Fibroblast of skin of right biceps (primary cell): Measurements from ENCODE around the gene ADGRG7.

Experiments
- DNase-seq: peaks from one replicate; pipeline ENCODE4 v3.0.0-alpha.2; 2013

Gene ADGRG7

DNA sequence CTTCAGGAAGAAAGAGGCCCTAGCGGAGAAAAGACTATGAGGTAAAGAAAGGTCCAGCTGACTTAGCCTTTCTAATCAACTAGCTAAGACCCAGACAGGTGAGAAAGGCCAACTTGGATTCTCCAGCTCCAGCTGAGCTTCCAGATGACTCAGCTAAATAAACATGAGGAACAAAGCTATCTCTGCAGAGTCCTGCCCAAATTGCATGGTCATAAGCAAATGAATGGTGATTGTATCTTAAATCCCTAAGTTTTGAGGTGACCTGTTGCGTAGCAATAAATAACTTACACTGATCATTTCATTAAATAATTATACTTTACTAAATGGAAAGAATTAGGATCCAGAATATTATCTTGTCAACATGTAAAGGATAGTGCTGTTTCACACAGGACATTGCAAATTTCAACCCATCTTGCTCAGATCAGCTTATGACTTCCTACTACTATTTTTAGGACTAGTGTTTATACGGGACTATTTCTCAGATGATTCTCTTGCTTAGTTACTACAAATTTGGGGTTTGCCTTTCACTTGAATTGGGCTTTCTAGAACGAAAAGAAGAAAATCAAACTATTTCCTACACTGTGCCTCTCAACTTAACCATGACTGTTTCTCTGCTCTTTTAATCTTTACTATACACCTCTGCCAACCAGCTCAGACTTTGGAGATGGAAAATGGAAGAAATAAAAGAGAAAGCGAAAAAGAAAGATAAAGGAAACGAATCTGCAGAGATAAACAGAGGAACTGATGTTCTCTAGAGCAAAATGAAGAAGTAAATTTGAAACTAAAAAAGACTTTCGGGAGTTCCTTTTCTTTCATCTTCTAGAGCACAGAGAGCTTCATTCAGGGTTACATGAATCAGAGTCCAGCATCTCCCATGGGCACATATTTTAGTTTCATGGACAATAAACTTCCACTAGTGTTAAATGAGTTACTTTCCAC is 6.6 kb upstream of the ADGRG7 start:
- DNase-seq = peak; percentile 20

DNA sequence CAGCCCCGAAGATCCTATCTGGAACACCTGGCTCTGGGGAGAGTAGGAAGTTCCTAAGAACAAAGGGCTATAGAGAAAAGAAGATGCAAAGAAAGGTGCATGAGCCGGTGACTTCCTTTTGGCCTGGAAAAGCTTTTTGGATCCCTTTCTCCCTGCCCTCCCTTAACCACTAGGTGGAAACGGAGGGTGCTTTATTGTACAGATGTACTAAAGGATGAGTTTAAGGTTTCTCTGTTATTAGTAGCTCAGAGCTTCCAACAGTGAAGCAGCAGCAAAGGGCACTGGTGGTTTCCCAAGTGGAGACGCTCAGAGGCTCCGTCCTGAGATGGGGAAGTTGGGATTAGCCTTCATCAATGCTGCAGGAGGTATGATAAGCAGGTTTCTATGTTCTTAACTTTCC is 5.9 kb upstream of the ADGRG7 start:
- peak; percentile 35 for DNase-seq

DNA sequence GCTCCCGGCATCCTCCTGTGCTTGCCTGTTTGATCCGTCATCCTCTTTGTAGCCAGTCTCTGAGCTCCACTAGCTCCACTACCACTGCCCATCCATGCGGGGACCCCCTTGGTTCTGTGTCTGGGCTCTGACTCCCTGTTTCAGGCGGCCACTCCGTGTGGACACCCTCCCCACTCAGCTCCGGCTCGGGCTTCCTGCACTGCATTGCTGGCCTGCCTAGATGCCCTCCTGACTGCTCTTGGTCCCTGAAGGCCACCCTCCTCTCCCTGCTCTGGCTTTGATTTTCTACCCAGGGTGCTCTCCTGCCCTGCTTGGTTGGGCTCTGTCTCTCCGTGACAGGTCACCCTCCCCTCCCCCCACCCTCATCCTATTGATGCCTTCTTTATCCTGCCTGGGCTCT is 4.0 kb upstream of the ADGRG7 start:
- DNase-seq = no peak

DNA sequence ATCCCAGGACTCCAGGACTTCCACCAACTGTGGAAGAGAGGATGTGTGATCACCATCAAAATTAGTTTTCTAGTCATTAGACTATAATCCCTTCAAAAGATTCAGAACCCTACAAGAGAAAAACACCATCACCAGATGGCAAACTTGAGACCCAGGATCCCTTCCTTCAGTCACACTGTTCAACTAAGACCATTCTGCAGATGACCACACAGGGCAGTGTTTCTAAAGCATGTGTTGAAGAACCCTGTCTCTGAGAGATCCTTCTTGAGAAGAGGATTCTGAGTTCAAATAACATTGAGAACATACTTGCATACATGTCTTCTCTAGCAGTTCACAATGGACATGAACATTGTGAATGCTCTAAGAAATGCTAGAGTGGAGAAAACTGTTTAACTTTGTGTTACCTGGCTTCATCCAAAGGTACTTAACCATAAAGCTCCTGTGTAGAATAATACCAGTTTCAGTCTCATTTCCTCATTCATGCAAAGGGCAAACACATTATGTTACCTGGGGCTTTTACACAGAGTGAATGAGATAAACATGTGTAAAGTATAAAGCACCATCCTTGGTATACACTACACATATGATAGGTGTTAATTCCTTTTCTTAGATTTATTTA is 2.4 kb upstream of the ADGRG7 start:
- DNase-seq = no peak

DNA sequence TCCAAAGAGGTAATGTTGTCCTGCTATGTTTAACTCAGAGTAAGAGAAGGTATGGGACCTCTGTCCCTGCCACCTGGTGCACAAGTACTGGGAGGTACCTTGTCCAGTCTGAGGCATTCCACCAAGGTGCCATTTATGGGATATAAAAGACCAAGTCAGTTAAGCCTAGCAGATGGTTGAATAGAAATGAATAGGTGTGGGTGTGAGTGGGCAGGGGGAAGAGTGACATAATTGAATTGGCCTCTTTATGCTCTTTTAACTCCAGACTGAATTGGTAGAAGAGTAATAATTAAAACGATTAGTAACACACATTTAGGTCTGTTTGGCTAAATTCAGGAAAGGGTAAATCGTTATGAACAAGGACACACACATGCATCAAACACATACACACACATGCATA is 562 bp downstream of the ADGRG7 start:
- no peak for DNase-seq

DNA sequence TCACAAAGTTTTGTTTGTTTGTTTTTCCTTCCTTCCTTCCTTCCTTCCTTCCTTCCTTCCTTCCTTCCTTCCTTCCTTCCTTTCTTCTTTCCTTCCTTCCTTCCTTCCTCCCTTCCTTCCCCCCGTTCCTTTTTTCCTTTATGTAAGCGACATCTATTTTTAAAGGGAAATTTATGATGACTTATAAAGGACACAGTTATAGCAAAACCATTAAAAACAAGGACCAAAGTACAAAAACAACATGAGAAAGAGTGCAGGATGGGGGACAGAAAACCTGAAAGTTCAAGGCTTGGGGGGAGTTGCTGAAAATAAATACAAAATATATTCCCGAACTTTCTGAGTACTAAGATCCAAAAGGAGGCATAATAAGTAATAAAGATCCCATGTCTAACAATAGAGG is 1.8 kb downstream of the ADGRG7 start:
- DNase-seq = no peak

DNA sequence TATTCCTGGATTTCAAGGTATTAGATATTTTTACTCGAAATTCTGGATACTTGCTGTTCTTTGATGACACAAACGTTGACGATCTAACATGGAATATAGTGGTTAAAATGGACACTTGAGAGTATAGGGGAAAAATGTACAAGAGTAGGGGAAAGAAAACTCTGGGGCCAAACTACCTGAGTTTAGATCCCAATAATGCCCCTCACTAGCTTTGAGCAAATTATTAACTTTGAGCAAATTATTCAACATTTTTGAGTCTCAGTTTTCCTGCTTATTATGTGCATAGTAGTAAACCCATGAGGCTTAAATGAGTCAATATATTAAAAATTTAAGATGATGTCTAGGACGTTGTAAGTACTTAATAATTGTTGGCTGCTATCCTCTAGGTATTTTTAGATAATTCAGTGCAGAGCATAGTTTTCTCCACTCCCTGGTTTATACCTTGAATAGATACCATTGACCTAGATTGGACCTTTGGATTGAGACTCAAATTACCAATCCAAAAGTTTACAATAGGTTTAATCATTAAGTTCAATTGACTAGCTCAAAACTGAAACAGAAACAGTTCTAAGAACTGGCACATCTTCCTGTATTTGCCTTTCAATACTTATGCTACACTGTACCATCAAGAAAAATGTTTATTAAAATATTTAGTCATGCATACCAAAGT is 4.5 kb downstream of the ADGRG7 start:
- DNase-seq = no peak

DNA sequence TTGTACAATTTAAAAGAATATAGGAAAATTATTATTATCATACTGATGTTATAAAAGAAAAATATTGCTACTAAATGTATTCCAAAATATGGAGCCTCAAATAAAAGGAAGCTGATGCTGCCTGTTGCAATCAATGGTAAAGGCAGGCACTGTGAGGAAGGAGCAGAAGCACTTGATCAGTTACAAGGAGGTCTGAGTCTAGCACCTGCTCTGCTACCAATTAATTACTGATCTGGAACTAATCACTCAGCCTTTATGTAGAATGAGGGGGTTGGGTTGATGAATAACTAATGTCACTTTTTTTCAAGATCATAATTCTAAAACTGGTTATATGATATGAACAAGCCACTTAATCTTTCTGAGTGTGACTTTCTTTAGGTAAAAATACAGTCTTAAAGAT is 5.5 kb downstream of the ADGRG7 start:
- no peak for DNase-seq

DNA sequence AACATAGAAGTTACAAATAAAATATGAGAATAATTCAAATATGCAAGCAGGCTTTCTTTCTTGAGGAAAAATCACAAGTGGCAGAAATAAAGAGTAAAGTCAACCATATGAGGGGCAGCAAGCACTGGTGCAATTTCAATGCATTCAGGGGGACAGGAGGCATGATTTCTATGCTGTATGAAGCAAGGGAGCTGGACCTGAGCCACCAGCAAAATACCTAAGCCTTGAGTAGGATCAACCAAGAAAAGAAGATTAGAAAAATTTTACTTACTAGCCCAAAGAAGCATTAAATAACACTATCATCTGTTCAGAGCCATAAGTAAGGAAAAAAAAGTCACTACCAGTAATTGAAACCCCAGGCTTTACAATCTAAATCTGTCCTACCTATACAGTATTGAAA is 6.3 kb downstream of the ADGRG7 start:
- DNase-seq = peak; percentile 66

DNA sequence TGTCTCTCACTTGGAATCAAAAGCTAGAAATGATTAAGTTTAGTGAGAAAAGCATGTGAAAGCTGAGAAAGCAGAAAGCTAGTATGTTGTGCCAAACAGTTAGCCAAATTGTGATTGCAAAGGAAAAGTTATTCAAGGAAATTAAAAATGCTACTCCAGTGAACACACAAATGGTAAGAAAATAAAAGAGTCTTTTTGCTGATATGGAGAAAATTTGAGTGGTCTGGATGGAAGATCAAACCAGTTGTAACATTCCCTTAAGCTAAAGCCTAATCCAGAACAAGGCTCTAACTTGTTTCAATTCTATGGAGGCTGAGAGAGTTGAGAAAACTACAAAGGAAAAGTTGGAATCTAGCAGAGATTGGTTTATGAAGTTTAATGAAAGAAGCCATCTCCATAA is 11.8 kb downstream of the ADGRG7 start:
- no peak for DNase-seq

DNA sequence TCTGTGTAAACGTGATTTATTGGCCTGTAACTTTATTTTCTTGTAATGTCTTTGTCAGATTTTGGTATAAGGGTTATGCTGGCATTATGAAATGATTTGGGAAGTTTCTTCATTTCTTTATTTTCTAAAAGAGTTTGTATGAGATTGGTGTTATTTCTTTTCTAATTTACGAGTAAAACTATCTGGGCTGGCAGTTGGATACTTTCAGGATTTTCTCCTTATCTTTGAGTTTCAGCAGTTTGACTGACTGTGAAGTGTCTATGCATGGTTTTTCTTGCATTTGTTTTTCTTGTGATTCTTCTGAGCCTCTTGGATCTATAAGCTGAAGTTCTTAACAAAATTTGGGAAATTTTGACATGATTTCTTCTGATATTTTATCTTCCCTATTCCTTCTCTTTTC is 18.1 kb downstream of the ADGRG7 start:
- DNase-seq = no peak

DNA sequence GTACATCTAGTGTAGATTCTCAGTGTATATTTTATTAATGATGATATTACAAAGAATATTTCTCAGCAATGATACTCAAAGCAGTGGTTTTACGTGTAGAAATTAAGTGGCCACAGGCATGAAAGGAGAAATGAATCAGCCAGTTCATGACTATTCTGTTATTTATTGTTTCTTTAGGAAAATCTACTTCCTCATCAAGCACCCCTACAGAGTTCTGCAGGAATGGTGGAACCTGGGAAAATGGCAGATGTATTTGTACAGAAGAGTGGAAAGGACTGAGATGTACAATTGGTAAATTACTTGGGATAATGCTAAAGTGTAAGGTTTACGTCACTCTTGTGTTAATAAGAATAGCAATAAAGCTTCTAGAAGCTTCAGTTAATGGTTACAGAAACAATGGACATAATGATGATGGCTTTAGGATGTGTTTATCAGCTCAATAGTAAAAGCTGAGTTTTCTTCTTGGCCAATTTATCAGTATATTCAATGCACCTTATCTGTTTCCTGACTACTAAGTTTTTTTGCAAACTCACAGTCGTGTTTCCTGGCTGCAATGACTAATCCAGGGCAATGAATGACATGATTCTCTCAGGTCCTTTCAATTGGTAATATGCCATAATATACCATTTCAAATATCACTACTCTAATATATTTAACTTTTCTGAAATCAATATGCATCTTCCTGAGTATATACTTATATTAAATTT is 20.2 kb downstream of the ADGRG7 start:
- DNase-seq = no peak

DNA sequence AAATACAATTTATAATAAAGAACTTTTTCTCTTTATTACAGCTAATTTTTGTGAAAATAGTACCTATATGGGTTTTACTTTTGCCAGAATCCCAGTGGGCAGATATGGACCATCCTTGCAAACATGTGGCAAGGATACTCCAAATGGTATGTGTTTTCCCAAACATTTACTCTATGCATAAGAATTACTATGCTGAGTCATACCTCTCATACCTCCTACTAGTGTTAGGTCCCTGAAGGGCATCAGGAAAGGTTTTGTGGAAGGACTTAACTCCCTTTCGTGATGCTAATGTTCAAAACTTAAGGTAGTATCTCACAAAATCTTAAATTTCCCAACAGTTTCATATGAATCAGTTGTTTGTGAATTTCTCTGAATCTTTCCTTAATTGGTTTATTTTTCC is 21.3 kb downstream of the ADGRG7 start:
- no peak for DNase-seq

DNA sequence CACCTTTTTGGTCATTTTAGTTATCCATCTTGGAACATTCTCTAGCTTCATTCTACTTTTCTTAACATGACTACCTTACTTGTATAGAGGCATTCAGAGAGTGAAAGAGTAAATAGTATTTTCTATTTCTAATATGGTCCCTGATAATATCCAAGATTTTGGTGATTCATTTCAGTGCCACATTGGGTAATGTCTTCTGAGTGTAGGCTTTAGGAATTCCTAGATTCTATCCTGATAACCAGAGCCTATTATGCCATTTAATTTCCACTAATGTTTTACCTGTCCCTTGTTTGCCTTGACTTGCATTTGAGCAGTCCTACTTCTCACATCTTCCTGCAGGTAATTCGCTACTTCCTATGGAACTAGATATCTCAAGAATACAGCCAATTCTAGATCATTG is 21.8 kb downstream of the ADGRG7 start:
- no peak for DNase-seq

DNA sequence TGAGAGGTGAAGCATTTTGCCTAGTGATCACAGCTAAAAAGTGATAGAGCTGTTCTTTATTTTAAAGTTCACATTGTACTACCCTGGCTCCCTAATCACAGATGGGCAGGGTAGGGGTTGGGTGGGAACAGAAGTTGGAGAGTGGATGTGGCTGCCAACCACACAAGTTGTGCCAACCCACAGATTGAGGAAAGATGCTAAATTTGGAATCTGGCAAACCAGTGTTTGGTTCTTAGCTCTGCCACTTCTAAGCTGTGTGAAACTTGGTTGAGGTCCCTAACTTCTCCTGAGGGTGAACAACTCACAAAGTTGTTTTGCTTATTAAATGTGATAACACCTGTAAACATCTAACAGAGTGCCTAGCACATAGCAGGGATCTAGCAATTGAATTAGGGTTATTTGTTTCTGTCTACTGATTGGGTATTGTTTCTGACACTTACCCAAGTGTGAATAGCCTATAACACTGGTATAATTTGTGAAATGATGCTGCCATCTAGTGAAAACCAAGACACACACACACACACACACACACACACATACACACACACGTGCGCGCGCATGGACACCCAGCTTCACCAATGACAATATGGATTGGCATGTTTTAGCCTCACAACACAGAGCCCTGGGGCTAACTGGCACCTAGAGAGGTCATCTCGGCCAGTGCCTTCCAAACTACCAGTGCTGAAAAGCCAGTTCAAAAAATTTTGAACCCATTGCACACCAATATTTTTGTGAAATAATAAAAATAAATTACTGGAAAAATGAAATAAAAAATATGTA is 25.3 kb downstream of the ADGRG7 start:
- peak; percentile 43 for DNase-seq

DNA sequence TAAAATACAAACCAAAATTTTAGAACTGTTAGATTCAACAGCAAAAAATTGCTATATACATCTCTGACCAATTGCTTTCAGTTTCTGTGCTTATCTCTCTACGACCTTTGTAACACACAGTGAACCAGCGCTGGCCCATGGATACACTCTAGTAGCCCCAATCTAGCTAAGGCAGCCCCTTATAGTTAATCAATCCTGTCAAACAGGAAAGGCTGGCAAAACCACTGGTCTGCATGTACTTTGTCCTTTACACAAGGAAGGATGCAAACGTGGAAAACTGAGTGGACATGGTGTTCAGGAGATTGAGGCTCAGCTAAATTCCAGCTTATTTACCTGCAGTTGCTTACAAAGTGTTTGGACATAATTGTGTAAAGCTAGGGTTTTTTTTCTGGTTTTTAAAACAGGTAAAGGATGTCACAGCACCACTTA is 25.9 kb downstream of the ADGRG7 start:
- no peak for DNase-seq

DNA sequence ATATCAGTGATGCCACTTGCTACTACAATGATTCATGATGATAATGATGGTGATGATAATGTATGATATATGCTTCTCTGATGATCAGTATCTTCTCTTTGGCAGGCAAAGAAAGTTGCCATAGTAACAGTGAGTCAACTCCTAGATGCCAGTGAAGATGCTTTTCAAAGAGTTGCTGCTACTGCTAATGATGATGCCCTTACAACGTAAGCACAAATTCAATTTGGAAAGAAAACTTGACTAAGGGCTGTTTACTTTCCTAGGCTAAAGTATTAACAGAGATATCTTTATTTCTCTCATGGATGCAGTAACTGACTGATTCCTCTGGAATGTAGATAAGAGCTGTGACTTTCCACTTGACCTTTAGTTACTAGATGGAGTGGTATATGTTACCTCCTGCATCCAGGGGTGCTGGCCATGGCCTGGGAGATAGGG is 27.8 kb downstream of the ADGRG7 start:
- DNase-seq = peak; percentile 45

DNA sequence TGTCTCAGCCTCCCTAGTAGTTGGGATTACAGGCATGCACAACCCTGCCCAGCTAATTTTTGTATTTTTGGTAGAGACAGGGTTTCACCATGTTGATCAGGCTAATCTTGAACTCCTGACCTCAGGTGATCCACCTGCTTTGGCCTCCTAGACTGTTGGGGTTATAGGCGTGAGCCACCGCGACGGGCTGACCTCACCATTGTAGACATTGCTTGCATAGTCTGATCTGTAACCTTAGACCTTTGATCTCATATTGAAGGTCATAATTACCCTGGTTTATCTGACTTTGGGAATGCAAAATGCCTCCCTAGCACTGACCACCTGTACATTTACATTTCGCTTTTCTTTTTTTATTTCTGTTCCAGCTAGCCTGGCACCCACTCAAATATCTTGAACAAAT is 31.2 kb downstream of the ADGRG7 start:
- DNase-seq = no peak

DNA sequence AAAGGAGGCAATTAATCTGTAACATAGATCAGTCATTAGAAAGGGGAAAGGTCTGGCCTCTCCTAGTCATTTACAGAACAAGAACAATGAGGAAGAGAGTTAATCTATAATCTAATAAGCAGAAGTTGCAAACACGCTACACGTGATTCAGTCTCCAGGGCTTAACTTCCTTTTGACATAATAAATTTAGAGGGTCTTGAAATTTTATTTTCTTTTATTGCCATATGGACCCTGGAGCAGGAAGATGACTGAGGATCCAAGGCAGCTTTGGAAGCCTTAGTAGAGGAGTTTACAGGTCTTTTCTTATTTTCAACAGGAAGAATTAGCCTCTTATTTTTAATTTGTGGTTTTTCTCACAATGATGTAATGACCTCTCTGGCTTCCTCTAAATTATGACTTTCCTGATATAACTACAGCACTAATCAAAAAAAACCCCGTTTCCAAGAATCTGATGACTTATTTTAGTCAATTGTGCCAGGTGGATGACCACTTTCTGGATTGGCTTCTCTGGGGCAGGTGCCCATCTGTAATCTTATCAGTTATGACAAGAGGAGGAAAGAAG is 32.2 kb downstream of the ADGRG7 start:
- no peak for DNase-seq

DNA sequence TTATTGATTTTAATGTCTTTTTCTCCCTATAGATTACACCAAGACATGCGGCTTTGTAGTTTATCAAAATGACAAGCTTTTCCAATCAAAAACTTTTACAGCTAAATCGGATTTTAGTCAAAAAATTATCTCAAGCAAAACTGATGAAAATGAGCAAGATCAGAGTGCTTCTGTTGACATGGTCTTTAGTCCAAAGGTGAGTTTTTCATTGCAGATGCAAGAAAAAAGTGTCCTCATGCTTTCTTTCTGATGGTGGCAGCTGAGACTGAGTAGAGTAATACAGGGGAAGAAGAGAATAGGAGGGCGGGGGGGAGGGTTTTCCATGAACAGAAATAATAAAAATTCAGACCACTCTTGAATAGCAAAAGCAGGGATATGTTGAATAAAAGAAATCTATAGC is 36.5 kb downstream of the ADGRG7 start:
- no peak for DNase-seq

DNA sequence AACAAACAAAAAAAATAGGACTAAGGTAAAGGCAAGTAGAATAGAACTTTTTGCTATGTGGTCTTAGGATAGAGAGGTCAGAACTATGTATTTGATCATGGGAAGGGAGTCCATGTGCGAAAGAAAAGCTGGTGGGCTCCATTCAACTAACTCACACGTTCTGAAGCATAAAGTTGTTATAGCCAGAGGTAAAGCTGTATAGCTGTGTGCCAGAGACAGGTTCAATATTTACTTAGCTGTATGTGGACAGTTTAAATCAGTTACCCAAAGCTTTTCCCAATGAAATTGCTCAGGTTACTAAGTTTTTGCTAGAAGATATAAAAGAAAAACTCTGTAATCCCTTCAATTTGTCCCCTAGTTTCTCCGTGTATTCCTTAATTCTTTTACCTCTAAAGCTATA is 37.8 kb downstream of the ADGRG7 start:
- DNase-seq = no peak

DNA sequence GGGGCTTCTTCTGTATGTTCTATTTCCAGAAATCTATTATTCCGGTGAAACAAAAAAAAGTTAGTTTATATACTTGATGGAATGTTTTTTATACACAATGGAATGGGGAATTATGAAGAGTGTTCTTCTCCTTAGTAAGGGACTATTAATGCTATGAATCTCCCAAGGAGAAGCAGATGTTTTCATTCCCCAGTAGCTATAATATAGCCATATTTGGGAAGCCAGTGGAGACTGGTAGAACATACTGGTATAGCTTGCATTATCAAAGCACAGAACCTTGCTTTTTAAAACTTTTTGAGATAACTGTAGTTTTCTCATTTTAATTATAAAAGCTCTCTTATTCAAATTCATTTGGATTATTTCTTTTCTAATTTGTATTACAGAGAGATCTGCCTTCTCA is 38.3 kb downstream of the ADGRG7 start:
- DNase-seq = no peak
